PC-9 (cell line): ENCODE results near the gene KLHL6.

Experiments used
- CTCF ChIP-seq: fragments of 200-600 bp; sonication (generic); conservative IDR thresholded peaks from 2 replicates; pipeline ENCODE4 v1.6.1; 2017; ENCODE audit warnings: mixed run types, antibody characterized with exemption, mild to moderate bottlenecking, moderate library complexity
- EZH2 ChIP-seq: fragments of 200-600 bp; sonication (generic); IDR thresholded peaks from 2 replicates; pipeline ENCODE4 v1.8.0; 2017; ENCODE audit warnings: antibody characterized with exemption, low read depth

GRCh38 chr3:183442994-183443393, 112.5 kb downstream of the KLHL6 start:
- TF ChIP-seq CTCF (no peak), EZH2 (no peak)
